ENCODE results near the gene MREG. TPM values are rescaled to one million over a fixed set of nuclear protein-coding genes. Genes with fewer than 3 reads are reported as not detected.

The MREG gene
- total RNA-seq, 2 experiments from 2014 or later = 10.9 to 12.1 TPM

- ATAC-seq = no peak
- no peaks in the 10 kb centered on the region for H3K4me1 Mint-ChIP-seq (ENCODE audit: low read depth)
- H3K27me3 Mint-ChIP-seq (ENCODE audit: low read depth) = no peaks in the 10 kb centered on the region
- no peaks in the 10 kb centered on the region for H3K9me3 Mint-ChIP-seq (ENCODE audit: insufficient read depth)
- no peak overlapping the region for H3K4me3 Mint-ChIP-seq
- ChIA-PET CTCF (interaction anchor here (0.7 to 4.1 kb wide), 4 partner anchors 17 to 75 kb away, joined by 3 to 20 read pairs (median 7); no protein-coding TSS in a partner anchor), POLR2A (no interaction called here)
- H3K36me3 Mint-ChIP-seq (ENCODE audit: low read depth) = peaks cover 9% of the 10 kb centered on the region
- no peak for DNase-seq
- no peak overlapping the region for H3K27ac Mint-ChIP-seq
These were observed 65.3 kb downstream of the MREG start for GRCh38 chr2:215948051-215948450.

GRCh38 chr2:215946586-215946985 lies 66.8 kb downstream of the MREG start:
- ChIA-PET POLR2A (no interaction called here), CTCF (no interaction called here)
- Mint-ChIP-seq H3K36me3 (ENCODE audit: low read depth) (peaks cover 9% of the 10 kb centered on the region), H3K27me3 (ENCODE audit: low read depth) (no peaks in the 10 kb centered on the region), H3K4me1 (ENCODE audit: low read depth) (no peaks in the 10 kb centered on the region), H3K4me3 (no peak overlapping the region), H3K27ac (no peak overlapping the region), H3K9me3 (ENCODE audit: insufficient read depth) (no peaks in the 10 kb centered on the region)
- DNase-seq = no peak
- no peak for ATAC-seq

- Mint-ChIP-seq H3K27me3 (ENCODE audit: low read depth) (no peaks in the 10 kb centered on the region), H3K36me3 (ENCODE audit: low read depth) (peaks cover 9% of the 10 kb centered on the region), H3K9me3 (ENCODE audit: insufficient read depth) (no peaks in the 10 kb centered on the region), H3K4me1 (ENCODE audit: low read depth) (no peaks in the 10 kb centered on the region), H3K27ac (no peak overlapping the region), H3K4me3 (no peak overlapping the region)
- ATAC-seq (no peak), DNase-seq (no peak)
- ChIA-PET POLR2A (no interaction called here), CTCF (interaction anchor here (3.2 kb wide), 1 partner anchor 10 kb away, joined by 21 read pairs; no protein-coding TSS in a partner anchor)
These were observed 71.2 kb downstream of the MREG start for GRCh38 chr2:215942194-215942593.

GRCh38 chr2:215941726-215942125 lies 71.6 kb downstream of the MREG start:
- H3K9me3 Mint-ChIP-seq (ENCODE audit: insufficient read depth) = no peaks in the 10 kb centered on the region
- H3K27ac Mint-ChIP-seq = no peak overlapping the region
- no peaks in the 10 kb centered on the region for H3K27me3 Mint-ChIP-seq (ENCODE audit: low read depth)
- no peak overlapping the region for H3K4me3 Mint-ChIP-seq
- ChIA-PET CTCF (interaction anchor here (3.2 kb wide), 1 partner anchor 10 kb away, joined by 21 read pairs; no protein-coding TSS in a partner anchor), POLR2A (no interaction called here)
- no peaks in the 10 kb centered on the region for H3K4me1 Mint-ChIP-seq (ENCODE audit: low read depth)
- peaks cover 9% of the 10 kb centered on the region for H3K36me3 Mint-ChIP-seq (ENCODE audit: low read depth)
- no peak for DNase-seq
- no peak for ATAC-seq

GRCh38 chr2:215940645-215941184 lies 72.6 kb downstream of the MREG start:
- Mint-ChIP-seq H3K9me3 (ENCODE audit: insufficient read depth) (no peaks in the 10 kb centered on the region), H3K36me3 (ENCODE audit: low read depth) (peaks cover 5% of the 10 kb centered on the region), H3K4me1 (ENCODE audit: low read depth) (no peaks in the 10 kb centered on the region), H3K27me3 (ENCODE audit: low read depth) (no peaks in the 10 kb centered on the region), H3K4me3 (no peak overlapping the region), H3K27ac (no peak overlapping the region)
- no peak for ATAC-seq
- DNase-seq = no peak
- ChIA-PET POLR2A (no interaction called here), CTCF (interaction anchor here (3.2 kb wide), 1 partner anchor 9 kb away, joined by 21 read pairs; no protein-coding TSS in a partner anchor)

- Mint-ChIP-seq H3K9me3 (ENCODE audit: insufficient read depth) (no peaks in the 10 kb centered on the region), H3K36me3 (ENCODE audit: low read depth) (no peaks in the 10 kb centered on the region), H3K27me3 (ENCODE audit: low read depth) (peaks cover 4% of the 10 kb centered on the region), H3K4me3 (no peak overlapping the region), H3K27ac (no peak overlapping the region), H3K4me1 (ENCODE audit: low read depth) (no peaks in the 10 kb centered on the region)
- POLR2A ChIA-PET = no interaction called here
- DNase-seq (no peak), ATAC-seq (no peak)
- CTCF ChIA-PET = no interaction called here
These were observed 76.2 kb downstream of the MREG start for GRCh38 chr2:215937190-215937589.

- ChIA-PET POLR2A (no interaction called here), CTCF (interaction anchor here (1.9 to 2.9 kb wide), 3 partner anchors 9 to 73 kb away, joined by 4 to 21 read pairs (median 8); no protein-coding TSS in a partner anchor)
- H3K27ac Mint-ChIP-seq = no peak overlapping the region
- peaks cover 9% of the 10 kb centered on the region for H3K4me1 Mint-ChIP-seq (ENCODE audit: low read depth)
- H3K4me3 Mint-ChIP-seq = no peak overlapping the region
- H3K9me3 Mint-ChIP-seq (ENCODE audit: insufficient read depth) = no peaks in the 10 kb centered on the region
- H3K36me3 Mint-ChIP-seq (ENCODE audit: low read depth) = no peaks in the 10 kb centered on the region
- ATAC-seq = no peak
- DNase-seq = no peak
- peaks cover 10% of the 10 kb centered on the region for H3K27me3 Mint-ChIP-seq (ENCODE audit: low read depth)
These were observed 80.2 kb downstream of the MREG start for GRCh38 chr2:215933151-215933550.

DNA sequence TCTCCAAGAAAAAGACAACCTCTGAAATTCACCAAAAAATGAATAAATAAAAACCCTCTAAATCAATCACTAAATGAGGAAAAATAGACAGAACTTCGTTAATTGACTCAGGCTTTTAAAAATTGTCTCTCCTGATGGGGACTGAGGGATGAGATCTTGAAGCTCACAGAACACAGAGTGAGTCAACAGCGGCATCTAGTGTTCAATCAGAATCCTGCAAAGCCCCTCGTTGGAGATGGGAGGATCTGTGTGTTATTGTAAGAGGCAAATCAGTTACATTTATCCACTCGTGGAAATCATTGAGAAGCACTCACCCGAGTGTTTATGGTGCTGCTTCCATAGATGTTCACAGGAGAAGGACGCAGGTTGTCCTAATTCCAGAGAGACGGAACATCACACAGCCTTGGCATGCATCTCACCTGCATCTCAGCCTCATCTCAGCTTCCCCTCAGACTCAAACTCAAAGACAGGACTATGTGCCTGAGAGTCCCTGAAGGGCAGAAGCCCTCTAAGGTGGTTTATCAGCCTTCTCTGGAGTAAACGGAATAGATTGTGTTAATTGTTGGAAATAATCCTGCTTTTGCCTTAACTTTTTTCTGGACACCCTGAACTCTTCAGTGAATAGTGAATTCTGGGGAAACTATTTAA lies 82.0 kb downstream of the MREG start:
- Mint-ChIP-seq H3K9me3 (ENCODE audit: insufficient read depth) (no peaks in the 10 kb centered on the region), H3K4me1 (ENCODE audit: low read depth) (peaks cover 9% of the 10 kb centered on the region), H3K4me3 (no peak overlapping the region), H3K27ac (no peak overlapping the region), H3K27me3 (ENCODE audit: low read depth) (peaks cover 10% of the 10 kb centered on the region), H3K36me3 (ENCODE audit: low read depth) (no peaks in the 10 kb centered on the region)
- peak; percentile 74 for DNase-seq
- ChIA-PET CTCF (interaction anchor here (0.6 to 2.9 kb wide), 32 partner anchors 8 to 1126 kb away, joined by 3 to 21 read pairs (median 3); no protein-coding TSS in a partner anchor), POLR2A (no interaction called here)
- ATAC-seq = peak; percentile 80

GRCh38 chr2:215930505-215931253 lies 82.7 kb downstream of the MREG start:
- ChIA-PET POLR2A (no interaction called here), CTCF (interaction anchor here (0.6 to 2.9 kb wide), 32 partner anchors 9 to 1125 kb away, joined by 3 to 21 read pairs (median 4); no protein-coding TSS in a partner anchor)
- Mint-ChIP-seq H3K27me3 (ENCODE audit: low read depth) (peaks cover 10% of the 10 kb centered on the region), H3K36me3 (ENCODE audit: low read depth) (no peaks in the 10 kb centered on the region), H3K4me3 (no peak overlapping the region), H3K27ac (no peak overlapping the region), H3K9me3 (ENCODE audit: insufficient read depth) (no peaks in the 10 kb centered on the region), H3K4me1 (ENCODE audit: low read depth) (peaks cover 9% of the 10 kb centered on the region)
- ATAC-seq = no peak
- DNase-seq = no peak

DNA sequence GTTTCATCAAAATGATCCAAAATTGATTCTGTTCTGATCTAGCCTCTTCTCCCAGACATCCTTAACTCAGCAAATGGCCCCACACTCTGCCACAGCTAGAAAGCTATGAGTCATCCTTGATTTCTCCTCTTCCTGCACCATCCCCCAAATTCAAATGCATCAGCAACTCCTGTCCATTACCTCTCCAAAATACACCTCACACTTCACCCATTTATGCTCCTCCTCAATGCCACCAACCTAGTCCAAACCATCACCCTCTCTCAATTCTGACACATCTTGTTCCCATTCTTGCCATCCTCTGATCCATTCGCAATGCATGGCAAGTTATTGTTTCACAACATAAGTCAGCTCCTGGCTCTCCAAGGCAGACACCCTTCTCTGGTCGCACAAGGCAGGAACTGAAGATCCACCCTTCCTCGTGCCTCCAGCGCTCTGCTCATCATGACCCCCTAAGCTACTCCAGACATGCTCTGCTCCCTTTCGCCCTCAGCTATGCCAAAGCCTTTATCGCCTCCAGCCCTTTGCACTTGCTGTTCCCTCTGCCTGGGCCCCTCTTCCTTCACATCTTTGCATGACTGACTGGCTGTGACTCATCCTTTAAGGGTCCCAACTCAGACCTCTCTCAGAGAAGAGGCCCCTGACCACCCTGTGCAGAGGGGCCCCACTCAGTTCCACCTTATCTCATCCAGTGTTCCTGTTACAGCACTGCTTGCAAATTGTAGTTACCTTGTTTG lies 83.6 kb downstream of the MREG start:
- no peak for DNase-seq
- Mint-ChIP-seq H3K36me3 (ENCODE audit: low read depth) (no peaks in the 10 kb centered on the region), H3K9me3 (ENCODE audit: insufficient read depth) (no peaks in the 10 kb centered on the region), H3K27ac (no peak overlapping the region), H3K27me3 (ENCODE audit: low read depth) (peaks cover 6% of the 10 kb centered on the region), H3K4me3 (no peak overlapping the region), H3K4me1 (ENCODE audit: low read depth) (peaks cover 9% of the 10 kb centered on the region)
- CTCF ChIA-PET = interaction anchor here (0.9 to 2.7 kb wide), 9 partner anchors 10 to 660 kb away, joined by 3 to 18 read pairs (median 6); no protein-coding TSS in a partner anchor
- no peak for ATAC-seq
- POLR2A ChIA-PET = no interaction called here

GRCh38 chr2:215928086-215928485 lies 85.3 kb downstream of the MREG start:
- ATAC-seq (no peak), DNase-seq (no peak)
- CTCF ChIA-PET = interaction anchor here (0.6 kb wide), 1 partner anchor 95 kb away, joined by 3 read pairs; no protein-coding TSS in a partner anchor
- POLR2A ChIA-PET = no interaction called here
- Mint-ChIP-seq H3K9me3 (ENCODE audit: insufficient read depth) (no peaks in the 10 kb centered on the region), H3K27ac (no peak overlapping the region), H3K4me1 (ENCODE audit: low read depth) (peaks cover 9% of the 10 kb centered on the region), H3K27me3 (ENCODE audit: low read depth) (peaks cover 6% of the 10 kb centered on the region), H3K36me3 (ENCODE audit: low read depth) (no peaks in the 10 kb centered on the region), H3K4me3 (no peak overlapping the region)

Data from activated CD8-positive, alpha-beta T cell treated with anti-CD3 and anti-CD28 coated beads, Interleukin-2, amount 10 ng/mL, durations not matched to agents 7 days and 5 days (primary cell).